GM21619 (cell line): Measurements from ENCODE around the gene APOL2.
"Not testable (repeated sequence)": the region's sequence is repeated elsewhere in the genome, so short reads cannot be mapped to it uniquely, and the experiment has no call there.

Experiments
- ATAC-seq: cut with Tn5 transposase; IDR thresholded peaks from one replicate; pipeline ENCODE4 v1.9.1; 2021; ENCODE audit not compliant: unreplicated experiment

Gene APOL2, protein sequence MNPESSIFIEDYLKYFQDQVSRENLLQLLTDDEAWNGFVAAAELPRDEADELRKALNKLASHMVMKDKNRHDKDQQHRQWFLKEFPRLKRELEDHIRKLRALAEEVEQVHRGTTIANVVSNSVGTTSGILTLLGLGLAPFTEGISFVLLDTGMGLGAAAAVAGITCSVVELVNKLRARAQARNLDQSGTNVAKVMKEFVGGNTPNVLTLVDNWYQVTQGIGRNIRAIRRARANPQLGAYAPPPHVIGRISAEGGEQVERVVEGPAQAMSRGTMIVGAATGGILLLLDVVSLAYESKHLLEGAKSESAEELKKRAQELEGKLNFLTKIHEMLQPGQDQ

DNA sequence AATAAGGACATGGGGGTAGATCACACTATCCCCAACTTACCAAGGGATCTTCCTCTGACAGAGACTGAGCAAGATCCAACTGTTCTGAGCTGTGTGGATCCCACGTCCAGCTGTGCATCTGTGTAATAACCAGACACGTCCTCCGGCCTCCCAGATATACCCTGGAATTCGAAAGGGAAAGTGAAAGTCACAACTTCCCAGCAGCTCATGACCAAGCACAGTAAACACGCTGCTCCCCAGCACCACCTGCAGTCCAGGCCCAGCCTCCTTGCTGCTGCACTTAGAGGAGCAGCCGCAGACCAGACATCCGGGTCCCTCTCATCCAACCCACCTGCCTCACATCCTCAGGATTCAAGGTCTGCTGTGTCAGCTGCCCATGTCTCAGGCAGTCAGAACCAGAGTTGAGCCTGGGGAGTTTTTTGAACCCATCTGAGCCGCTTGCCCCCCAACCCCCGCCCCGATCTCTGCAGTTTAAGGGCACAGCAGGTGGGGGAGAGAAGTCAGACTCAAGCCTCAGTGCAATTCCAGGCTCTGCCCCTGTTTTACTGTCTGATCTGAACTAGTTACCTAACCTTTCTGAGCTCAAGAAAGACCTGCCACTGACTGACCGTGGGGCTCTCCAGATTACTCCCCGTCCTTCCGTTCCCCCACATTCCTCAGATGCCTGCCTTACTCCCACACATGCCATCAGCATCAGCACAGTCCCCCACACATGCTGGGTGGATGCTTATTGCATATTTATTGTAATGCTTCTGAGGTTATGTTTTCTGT, at the start of gene APOL2:
Gene APOL2, minus strand, starts transcription at position 127 of the 771 bp plus-strand sequence. CDS start 6,365 bp downstream, outside the sequence.
- peak; percentile 90 for ATAC-seq

- no peak for ATAC-seq
Measured at GRCh38 chr22:36288571-36289405, 49.5 kb upstream of the APOL2 start.

- no peak for ATAC-seq
Measured at GRCh38 chr22:36287881-36288515, 48.7 kb upstream of the APOL2 start.

DNA sequence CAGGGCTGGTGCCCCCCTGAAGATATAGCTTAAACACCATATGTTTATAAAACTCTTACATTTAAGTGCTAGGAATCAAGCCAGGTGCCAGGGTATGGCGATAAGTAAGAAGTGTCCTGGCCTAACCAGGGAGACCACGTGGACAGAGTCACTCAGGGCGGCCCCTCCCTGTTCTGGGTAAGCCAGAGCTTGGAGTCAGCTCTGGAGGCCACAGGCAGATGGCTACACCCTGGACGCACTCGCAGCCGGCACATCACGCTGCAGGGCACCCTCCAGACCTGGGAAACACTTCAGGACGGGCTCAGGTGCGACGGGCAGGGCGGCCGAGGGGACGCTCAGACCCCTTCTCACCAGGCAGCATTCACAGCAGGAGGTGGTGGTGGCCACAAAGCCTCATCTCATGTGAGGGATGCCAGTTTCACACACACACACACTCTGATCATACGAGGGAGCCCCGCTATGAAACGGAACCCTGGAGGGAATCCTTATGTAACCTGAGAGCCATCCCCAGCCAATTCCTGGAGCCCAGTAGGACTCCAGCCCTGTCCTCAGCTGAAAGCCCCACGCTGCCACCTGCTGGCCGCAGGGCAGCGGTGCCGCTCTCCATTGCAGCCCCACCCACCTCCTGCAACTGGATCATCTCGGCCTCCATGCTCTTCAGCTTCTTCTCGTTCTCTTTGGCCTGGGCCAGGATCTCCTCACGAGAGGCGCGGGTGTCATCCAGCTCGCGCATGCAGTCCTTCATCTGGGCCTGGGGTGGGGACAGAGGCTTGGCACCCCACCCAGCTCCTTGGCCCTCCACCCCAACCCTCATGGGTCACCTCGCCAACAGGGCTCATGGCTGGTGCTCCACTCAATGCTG, 47.0 kb upstream of the APOL2 start:
- no peak for ATAC-seq

DNA sequence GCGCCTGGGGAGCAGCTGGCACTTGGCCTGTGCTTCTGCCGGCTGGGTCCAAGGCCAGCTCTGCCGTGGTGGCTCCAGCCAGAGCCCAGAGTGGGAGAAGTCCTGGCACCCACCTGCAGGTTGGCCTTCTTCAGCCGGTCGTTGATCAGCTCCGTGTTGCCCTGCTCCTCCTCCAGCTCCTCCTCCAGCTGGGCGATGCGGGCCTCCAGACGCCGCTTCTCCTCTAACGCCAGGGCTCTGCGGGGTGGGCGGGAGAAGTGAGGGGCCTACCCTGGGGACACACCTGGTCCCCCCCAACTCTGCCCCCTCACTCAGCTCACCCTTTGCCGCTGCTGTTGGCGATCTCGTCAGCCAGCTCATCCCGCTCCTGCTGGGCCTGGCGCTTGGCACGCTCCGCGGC, 46.2 kb upstream of the APOL2 start:
- ATAC-seq = no peak

- no peak for ATAC-seq
Measured at GRCh38 chr22:36285017-36285416, 45.7 kb upstream of the APOL2 start.

DNA sequence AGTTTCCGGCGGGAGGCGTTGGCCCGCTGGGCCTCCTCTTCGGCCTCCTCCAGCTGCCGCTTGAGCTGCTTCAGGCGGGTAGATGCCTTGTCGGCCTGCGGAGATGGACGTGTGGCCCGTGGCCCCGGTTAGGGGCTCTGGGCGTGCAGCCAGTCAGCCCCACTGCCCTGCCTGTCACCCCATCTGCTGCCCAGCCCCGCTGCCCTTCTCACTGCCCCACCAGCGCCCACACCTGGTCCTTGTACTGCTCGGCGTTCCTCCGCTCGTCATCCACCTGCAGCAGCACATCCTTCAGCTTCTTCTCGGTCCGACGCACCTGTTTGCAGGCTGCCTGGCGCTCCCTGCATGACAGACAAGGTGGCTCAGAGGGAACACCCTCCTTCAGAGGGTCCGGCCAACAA, 44.8 kb upstream of the APOL2 start:
- no peak for ATAC-seq

GRCh38 chr22:36282328-36282831, 43.1 kb upstream of the APOL2 start:
- no peak for ATAC-seq

GRCh38 chr22:36281781-36282327, 42.5 kb upstream of the APOL2 start:
- no peak for ATAC-seq

- ATAC-seq = no peak
Measured at GRCh38 chr22:36280379-36280778, 41.1 kb upstream of the APOL2 start.

DNA sequence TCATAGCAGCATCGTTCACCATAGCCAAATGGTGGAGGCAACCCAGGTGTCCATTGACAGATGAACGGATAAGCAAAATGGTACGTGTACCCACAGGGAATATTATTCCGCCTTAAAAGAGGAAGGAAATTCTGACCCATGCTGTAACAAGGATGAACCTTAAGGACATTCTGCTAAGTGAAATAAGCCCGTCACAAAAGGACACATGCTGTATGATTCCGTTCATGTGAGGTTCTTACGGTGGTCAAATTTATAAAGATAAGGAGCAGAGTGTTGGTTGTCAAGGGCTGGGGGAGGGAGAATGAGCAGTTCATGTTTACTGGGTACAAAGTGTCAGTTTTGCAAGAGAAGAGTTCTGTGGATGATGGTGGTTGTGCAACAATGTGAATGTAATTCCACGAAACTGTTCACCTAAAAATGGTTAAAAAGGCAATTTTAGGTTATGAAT, 39.9 kb upstream of the APOL2 start:
- no peak for ATAC-seq

DNA sequence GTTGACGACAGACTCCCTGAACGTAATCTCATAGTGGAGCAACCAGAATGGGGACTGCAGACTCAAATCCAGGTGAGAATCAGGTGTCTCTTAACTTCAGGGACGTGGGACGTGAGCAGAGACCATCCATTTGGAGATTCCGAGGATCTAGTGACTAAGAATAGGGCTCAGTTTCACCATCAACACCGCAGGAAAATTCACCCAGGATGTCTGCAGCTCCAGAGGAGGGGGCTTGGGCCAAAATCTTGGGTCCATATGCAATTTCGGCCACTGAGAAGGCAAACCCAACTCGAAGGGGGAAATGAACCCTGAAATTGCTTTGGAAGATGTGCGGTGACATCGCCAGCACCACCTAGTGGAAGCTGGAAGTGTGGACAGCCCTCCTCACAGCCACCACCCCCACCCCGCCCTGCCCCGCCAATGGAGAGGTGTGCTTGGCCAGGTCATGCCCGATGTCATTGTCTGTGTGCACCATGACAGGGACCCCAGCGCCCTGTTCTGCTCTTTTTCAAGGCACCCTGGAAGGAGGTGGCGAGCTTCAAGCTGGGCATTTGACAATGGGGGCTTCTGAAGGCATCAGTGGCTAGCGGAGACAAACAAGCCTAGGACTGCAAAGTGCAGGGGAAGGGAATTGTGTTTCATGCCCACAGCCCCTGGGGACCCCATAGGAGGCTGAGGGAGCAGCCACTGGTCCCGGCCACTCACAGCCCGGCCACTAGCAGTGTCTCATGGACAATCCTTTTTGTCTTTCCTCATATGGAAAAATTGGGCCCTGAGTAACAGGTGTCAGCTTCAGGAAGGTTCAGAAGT, 38.4 kb upstream of the APOL2 start:
- no peak for ATAC-seq

- ATAC-seq = no peak
Measured at GRCh38 chr22:36274531-36274930, 35.2 kb upstream of the APOL2 start.

GRCh38 chr22:36271951-36272350, 32.6 kb upstream of the APOL2 start:
- not testable (repeated sequence) for ATAC-seq

DNA sequence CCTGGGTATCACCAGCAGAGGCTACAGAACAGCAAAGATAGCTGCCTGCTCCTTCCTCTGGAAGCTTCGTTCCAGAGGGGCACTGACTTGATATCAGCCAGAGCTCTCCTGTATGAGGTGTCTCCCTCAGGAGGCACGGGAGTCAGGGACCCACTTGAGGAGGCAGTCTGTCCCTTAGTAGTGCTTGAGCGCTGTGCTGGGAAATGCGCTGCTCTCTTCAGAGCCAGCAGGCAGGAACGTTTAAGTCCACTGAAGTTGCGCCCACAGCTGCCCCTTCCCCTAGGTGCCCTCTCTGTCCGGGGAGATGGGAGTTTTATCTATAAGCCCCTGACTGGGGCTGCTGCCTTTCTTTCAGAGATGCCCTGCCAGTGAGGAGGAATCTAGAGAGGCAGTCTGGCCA, 31.9 kb upstream of the APOL2 start:
- ATAC-seq = not testable (repeated sequence)

- no peak for ATAC-seq
Measured at GRCh38 chr22:36267896-36268485, 28.7 kb upstream of the APOL2 start.

- no peak for ATAC-seq
Measured at GRCh38 chr22:36267058-36267457, 27.7 kb upstream of the APOL2 start.
